IPS-18c (cell line): Measurements from ENCODE around the gene CEP128.

Experiments used
- H3K4me3 ChIP-seq: 2 replicates; pipeline ENCODE4 v1.7.0; 2013; ENCODE audit warnings: low read depth, mild to moderate bottlenecking, low read length, moderate library complexity; ENCODE audit not compliant: insufficient read depth
- H3K9me3 ChIP-seq: one replicate; pipeline ENCODE4 v1.6.1; 2013; ENCODE audit warnings: mild to moderate bottlenecking, low read length, moderate library complexity; ENCODE audit not compliant: control insufficient read depth, insufficient read depth

Gene CEP128

GRCh38 chr14:80764921-80765507 is 176.5 kb downstream of the CEP128 start:
- Histone ChIP-seq H3K9me3 (no peaks in the 10 kb centered on the region), H3K4me3 (no peak overlapping the region)

DNA sequence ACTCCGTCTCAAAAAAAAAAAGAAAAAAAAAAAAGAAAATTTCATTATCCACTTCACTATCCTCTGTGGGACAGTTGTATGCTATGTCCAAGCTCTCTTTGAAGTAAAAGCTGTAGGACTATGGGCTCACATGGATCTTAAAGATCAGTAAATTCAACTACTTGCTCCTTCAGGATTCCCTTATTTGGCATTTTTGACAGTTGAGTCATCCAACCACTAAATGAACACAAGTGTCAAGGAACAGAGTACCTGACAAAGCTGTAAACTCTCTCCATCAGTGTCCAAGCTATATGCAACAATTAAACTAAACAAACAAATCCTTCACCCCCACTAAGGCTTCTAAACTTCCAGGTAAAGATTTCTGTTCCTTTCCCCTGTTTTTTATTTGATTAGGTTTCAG is 177.0 kb downstream of the CEP128 start:
- Histone ChIP-seq H3K4me3 (no peak overlapping the region), H3K9me3 (no peaks in the 10 kb centered on the region)

GRCh38 chr14:80762641-80763228 is 178.8 kb downstream of the CEP128 start:
- Histone ChIP-seq H3K9me3 (no peaks in the 10 kb centered on the region), H3K4me3 (no peak overlapping the region)

- Histone ChIP-seq H3K9me3 (no peaks in the 10 kb centered on the region), H3K4me3 (no peak overlapping the region)
Measured at GRCh38 chr14:80754696-80755095, 186.8 kb downstream of the CEP128 start.

GRCh38 chr14:80751285-80751684 is 190.3 kb downstream of the CEP128 start:
- Histone ChIP-seq H3K4me3 (no peak overlapping the region), H3K9me3 (no peaks in the 10 kb centered on the region)

DNA sequence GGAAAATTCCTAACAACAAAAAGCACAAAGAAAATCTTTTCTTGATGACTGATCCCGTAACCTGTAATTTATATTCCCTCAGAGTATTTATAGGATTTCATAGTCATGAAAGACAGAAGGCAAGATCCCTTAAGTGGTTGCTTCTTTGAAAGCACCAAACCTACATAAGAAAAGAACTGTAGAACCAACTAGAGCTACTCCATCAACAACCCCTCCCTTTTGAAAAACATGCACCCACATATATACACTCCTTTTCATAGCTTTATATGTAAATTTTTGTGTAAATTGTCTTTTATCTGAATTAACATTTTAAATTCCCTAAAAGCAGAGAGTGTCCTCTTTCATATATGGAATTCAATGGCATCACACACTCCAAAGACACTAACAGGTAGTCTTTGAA is 215.3 kb downstream of the CEP128 start:
- Histone ChIP-seq H3K4me3 (no peak overlapping the region), H3K9me3 (no peaks in the 10 kb centered on the region)

GRCh38 chr14:80718940-80719339 is 222.6 kb downstream of the CEP128 start:
- Histone ChIP-seq H3K4me3 (no peak overlapping the region), H3K9me3 (no peaks in the 10 kb centered on the region)

GRCh38 chr14:80714474-80714873 is 227.1 kb downstream of the CEP128 start:
- H3K4me3 ChIP-seq, result no peak overlapping the region

DNA sequence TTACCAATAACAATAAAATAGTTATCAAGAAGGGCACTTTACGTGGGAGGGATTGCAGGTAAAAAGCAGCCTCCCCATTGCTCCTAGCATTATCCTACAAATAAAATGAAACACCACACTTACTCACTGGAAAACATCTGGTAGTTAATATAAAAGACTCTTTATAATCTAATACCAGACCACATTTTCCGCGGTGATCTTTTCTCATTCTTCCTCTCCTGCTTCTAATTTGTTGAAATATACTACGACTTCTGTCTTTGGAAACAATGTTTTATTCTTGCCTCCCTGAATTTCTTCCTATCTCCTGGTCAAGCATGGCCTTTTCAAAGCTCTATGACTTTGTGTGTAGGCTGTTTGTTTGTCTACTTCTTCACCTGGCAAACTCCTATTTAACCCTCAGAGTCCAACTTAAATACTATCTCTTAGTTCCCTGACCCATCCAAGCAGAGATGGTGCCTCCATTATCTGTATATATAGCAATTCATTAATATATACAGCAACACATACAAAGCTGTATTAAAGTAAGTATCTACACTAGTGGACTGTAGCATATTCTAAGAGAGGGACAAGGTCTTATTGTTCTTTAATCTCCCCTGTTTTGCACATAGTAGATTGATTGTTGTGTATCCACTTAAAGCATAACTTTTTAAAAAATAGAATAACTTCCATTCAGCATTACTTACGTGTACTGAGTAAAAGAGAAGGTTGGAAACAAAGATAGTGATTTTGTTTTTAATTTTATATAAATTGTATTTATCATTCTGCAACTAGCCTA is 228.3 kb downstream of the CEP128 start:
- Histone ChIP-seq H3K9me3 (no peaks in the 10 kb centered on the region), H3K4me3 (no peak overlapping the region)

More at GRCh38 chr14:80714474-80714873, 227.1 kb downstream of the CEP128 start:
- H3K9me3 ChIP-seq, result no peaks in the 10 kb centered on the region

DNA sequence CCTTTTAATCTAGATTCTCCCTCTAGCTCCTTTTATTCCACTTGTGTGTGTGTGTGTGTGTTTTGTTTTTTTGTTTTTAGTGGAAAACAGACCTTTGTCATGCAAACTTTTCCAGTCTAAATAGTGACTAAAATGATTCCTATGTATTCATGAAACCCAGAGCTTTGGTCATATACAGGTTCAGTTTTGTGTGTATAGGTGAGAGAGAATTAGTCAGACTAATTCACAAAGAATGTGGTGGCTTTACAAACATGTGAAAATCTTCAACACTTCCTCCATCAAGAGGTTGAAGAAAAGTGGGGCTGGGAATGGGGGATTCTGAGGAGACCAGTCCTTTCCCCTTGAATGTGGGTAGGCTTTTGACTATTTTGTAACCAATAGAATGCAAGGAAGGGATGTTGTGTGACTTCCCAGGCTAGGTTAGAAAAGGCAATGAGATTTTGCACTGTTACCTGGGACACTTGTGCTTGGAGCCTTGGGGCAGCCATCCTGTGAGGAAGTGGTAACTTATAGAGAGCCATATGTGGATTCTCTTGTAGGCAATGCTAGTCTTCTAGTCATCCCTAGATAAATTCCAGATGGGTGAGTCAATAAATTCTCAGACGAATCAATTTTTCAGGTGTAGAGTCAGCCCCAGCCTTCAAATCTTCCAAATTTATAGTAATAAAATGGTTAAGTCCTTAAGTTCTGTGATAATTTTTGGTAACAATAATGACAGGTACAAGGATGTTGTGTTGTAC is 236.1 kb downstream of the CEP128 start:
- Histone ChIP-seq H3K4me3 (no peak overlapping the region), H3K9me3 (no peaks in the 10 kb centered on the region)

GRCh38 chr14:80700601-80701000 is 240.9 kb downstream of the CEP128 start:
- Histone ChIP-seq H3K9me3 (no peaks in the 10 kb centered on the region), H3K4me3 (no peak overlapping the region)

GRCh38 chr14:80699861-80700260 is 241.7 kb downstream of the CEP128 start:
- H3K9me3 ChIP-seq, result no peaks in the 10 kb centered on the region
- H3K4me3 ChIP-seq, result no peak overlapping the region

DNA sequence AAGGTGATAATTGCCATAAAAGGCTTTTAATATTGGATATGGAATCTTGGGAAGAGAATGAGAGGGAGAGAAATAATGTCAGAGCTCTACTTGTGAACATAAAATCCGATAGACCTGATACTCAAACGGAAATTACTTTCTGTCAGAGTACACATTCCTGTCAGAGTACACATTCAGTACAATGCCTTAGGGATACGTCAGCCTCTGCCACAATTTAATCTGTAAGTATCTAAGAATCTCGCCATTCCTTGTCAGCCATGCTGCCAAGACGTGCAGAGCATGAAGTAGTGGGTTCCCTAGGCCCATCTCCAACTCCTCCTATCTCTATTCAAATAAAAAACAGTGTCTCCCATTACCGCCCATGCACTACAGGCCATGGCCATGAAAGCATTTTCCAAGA is 242.6 kb downstream of the CEP128 start:
- H3K9me3 ChIP-seq, result no peaks in the 10 kb centered on the region
- no peak overlapping the region for H3K4me3 ChIP-seq

DNA sequence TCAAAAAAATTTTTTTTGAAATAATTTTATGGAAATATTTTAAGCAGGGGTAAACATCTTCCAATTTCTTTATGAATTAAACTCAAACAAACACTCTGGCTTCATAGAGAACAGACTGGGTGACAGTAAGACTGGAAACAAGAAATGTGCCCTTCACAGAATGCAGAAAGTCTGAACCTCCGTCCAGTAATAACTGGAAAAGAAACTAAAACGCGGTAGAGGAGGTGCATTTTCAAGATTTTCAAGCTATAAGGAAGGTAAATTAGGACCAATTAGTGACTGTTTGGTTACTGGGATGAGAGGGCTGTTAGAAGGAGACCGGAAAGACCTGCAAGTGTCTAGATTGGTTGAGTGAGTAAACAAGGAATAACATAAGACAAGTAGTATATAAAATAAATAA is 245.7 kb downstream of the CEP128 start:
- Histone ChIP-seq H3K4me3 (no peak overlapping the region), H3K9me3 (no peaks in the 10 kb centered on the region)

DNA sequence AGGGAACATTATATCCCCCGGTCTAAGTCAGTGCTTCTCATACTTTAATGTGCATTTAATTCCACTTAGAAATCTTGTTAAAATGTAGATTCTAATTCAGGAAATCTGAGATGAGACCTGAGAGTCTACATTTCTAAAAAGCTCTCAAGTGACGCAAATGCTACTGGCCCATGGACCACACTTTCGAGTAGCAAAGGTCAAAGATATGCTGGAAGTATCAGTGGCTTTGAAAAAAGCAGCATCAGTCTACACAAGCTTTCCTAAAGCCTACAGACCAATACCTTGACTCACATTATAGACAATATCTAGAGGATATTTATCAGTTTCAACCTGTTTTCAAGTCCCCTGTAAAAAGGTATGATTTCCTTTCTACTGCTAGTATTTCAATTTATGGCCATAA is 248.6 kb downstream of the CEP128 start:
- Histone ChIP-seq H3K9me3 (no peaks in the 10 kb centered on the region), H3K4me3 (no peak overlapping the region)

DNA sequence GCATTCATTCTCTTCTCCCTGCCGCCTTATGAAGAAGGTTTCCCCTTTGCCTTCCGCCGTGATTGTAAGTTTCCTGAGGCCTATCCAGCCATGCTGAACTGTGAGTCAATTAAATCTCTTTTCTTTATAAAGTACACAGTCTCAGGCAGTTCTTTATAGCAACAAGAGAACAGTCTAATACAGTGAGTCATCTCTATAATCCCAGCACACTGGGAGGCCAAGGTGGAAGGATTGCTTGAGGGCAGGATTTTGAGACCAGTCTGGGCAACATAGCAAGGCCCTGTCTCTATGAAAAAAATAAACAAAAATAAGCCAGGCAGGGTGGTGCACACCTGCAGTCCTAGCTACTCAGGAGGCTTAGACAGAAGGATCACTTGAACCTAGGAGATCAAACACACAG is 259.9 kb downstream of the CEP128 start:
- H3K9me3 ChIP-seq, result peaks cover 18% of the 10 kb centered on the region
- H3K4me3 ChIP-seq, result no peak overlapping the region

GRCh38 chr14:80679273-80679672 is 262.3 kb downstream of the CEP128 start:
- Histone ChIP-seq H3K4me3 (no peak overlapping the region), H3K9me3 (peaks cover 18% of the 10 kb centered on the region)

- Histone ChIP-seq H3K9me3 (peaks cover 18% of the 10 kb centered on the region), H3K4me3 (no peak overlapping the region)
Measured at GRCh38 chr14:80678436-80678835, 263.1 kb downstream of the CEP128 start.
